Activated CD8-positive, alpha-beta T cell treated with anti-CD3 and anti-CD28 coated beads for 36 hours (primary cell): Measurements from ENCODE around the gene MARCHF11. TPM values are rescaled to one million over a fixed set of nuclear protein-coding genes. Genes with fewer than 3 reads are reported as not detected.

Source experiments
- ATAC-seq: fragments of 200-7000 bp; cut with Tn5 transposase; one replicate; pipeline ENCODE4 v1.10.0; 2021; ENCODE audit warnings: mild to moderate bottlenecking, moderate library complexity
- CTCF ChIA-PET: fragments of 350-600 bp; sonication (Branson Sonifier 250); formaldehyde crosslinking; loops from one replicate; lab custom pipeline; 2021; ENCODE audit warnings: antibody characterized with exemption; lab: Charles Lee
- POLR2A ChIA-PET: fragments of 350-600 bp; sonication (Branson Sonifier 250); formaldehyde crosslinking; loops from one replicate; lab custom pipeline; 2021; ENCODE audit warnings: antibody characterized with exemption; lab: Charles Lee
- DNase-seq: peaks from one replicate; pipeline ENCODE4 v3.0.0-alpha.2; 2020
- H3K27ac Mint-ChIP-seq: one replicate; pipeline ENCODE4 v1.8.0; 2021; ENCODE audit warnings: mild to moderate bottlenecking, mixed read lengths
- H3K27me3 Mint-ChIP-seq: one replicate; pipeline ENCODE4 v1.8.0; 2021; ENCODE audit warnings: mixed read lengths
- H3K36me3 Mint-ChIP-seq: one replicate; pipeline ENCODE4 v1.8.0; 2021; ENCODE audit warnings: low read depth, mixed read lengths
- H3K4me1 Mint-ChIP-seq: one replicate; pipeline ENCODE4 v1.8.0; 2021; ENCODE audit warnings: low read depth, mixed read lengths
- H3K4me3 Mint-ChIP-seq: one replicate; pipeline ENCODE4 v1.8.0; 2021; ENCODE audit warnings: mild to moderate bottlenecking, moderate library complexity, mixed read lengths
- H3K9me3 Mint-ChIP-seq: one replicate; pipeline ENCODE4 v1.8.0; 2021; ENCODE audit warnings: mixed read lengths
- intact Hi-C: fragments of 100-400 bp; cut with micrococcal nuclease; formaldehyde crosslinking; loops from one replicate; pipeline ENCODE4 v1.10.0; 2022
- total RNA-seq, 2 experiments: library from RNA; stranded (reverse); gene quantifications; one replicate each; pipeline ENCODE4 v1.2.3, GENCODE V29; 2021
- TF ChIP-seq, protein P1 (sequence below): fragments of 200-600 bp; IDR thresholded peaks from one replicate; pipeline ENCODE4 v1.8.0; 2022; ENCODE audit warnings: antibody characterized with exemption, mild to moderate bottlenecking

MARCHF11 gene
- total RNA-seq, 2 experiments from 2014 or later: not detected

DNA sequence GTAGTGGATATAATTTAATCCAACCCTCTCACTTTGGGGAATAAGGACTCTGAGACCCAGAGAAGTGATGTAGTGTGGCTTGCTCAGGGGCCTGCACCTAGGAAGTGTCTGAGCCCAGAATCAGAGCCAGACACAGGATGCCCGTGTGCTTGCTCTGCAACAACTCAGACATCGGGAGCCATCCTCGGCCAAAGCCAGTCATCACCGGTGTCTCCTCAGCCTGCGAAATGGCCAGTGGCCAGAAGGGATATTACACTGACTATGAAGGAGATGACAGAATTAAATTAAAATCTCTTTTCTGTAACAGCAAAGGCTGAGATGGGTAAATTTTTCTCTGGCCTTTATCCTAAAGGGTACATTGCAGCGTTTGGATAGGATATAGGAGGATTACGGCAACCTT lies 102.9 kb downstream of the MARCHF11 start:
- no peaks in the 10 kb centered on the region for H3K27me3 Mint-ChIP-seq
- H3K27ac Mint-ChIP-seq: no peak overlapping the region
- CTCF ChIA-PET: no interaction called here
- DNase-seq (no peak), ATAC-seq (no peak)
- POLR2A ChIA-PET: no interaction called here
- TF ChIP-seq, protein P1, sequence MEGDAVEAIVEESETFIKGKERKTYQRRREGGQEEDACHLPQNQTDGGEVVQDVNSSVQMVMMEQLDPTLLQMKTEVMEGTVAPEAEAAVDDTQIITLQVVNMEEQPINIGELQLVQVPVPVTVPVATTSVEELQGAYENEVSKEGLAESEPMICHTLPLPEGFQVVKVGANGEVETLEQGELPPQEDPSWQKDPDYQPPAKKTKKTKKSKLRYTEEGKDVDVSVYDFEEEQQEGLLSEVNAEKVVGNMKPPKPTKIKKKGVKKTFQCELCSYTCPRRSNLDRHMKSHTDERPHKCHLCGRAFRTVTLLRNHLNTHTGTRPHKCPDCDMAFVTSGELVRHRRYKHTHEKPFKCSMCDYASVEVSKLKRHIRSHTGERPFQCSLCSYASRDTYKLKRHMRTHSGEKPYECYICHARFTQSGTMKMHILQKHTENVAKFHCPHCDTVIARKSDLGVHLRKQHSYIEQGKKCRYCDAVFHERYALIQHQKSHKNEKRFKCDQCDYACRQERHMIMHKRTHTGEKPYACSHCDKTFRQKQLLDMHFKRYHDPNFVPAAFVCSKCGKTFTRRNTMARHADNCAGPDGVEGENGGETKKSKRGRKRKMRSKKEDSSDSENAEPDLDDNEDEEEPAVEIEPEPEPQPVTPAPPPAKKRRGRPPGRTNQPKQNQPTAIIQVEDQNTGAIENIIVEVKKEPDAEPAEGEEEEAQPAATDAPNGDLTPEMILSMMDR: no peak
- no peaks in the 10 kb centered on the region for H3K9me3 Mint-ChIP-seq
- intact Hi-C loops: no loop called here
- H3K4me3 Mint-ChIP-seq: no peak overlapping the region
- no peaks in the 10 kb centered on the region for H3K4me1 Mint-ChIP-seq
- H3K36me3 Mint-ChIP-seq: no peaks in the 10 kb centered on the region

DNA sequence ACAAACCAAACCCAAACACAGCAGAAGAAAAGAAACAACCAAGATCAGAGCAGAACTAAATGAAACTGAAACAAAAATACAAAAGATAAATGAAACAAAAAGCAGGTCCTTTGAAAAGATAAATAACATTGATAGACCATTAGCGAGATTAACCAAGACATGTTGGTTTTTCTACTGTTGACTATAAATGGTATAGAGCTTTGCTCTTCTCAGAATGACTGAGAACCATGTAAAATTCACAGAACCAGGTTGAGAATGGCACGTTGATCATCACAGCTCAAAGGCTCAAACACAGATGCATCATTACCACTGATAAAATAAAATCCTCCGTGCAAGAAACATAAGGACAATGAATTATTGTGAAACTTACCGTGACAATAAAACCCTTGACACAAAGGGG lies 105.2 kb downstream of the MARCHF11 start:
- H3K4me3 Mint-ChIP-seq: no peak overlapping the region
- CTCF ChIA-PET: no interaction called here
- no peaks in the 10 kb centered on the region for H3K4me1 Mint-ChIP-seq
- intact Hi-C loops: no loop called here
- DNase-seq (no peak), ATAC-seq (no peak)
- POLR2A ChIA-PET: no interaction called here
- TF ChIP-seq, protein P1: no peak
- H3K36me3 Mint-ChIP-seq: no peaks in the 10 kb centered on the region
- H3K27me3 Mint-ChIP-seq: no peaks in the 10 kb centered on the region
- no peaks in the 10 kb centered on the region for H3K9me3 Mint-ChIP-seq
- H3K27ac Mint-ChIP-seq: no peak overlapping the region

DNA sequence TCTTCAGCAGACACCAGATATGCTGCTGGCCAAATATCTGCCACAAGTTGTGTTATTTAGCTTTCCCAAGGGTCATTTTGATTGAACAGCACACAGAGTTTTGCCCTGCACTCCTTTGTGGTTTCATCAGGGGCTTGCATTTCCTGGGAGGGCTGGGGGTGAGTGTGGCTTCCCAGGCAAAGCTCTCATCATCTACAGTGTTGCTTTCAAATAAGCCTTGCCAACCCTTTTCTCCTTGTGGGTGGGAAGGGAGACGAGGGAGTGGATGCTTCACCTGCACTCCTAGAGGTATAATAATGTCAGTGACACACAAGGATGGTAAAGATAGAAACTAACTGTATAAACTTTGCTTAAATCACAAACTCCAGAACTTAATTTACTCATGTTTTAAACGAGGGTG lies 107.0 kb downstream of the MARCHF11 start:
- TF ChIP-seq, protein P1: no peak
- DNase-seq (no peak), ATAC-seq (no peak)
- POLR2A ChIA-PET: no interaction called here
- CTCF ChIA-PET: no interaction called here
- intact Hi-C loops: no loop called here
- Mint-ChIP-seq H3K4me1 (no peaks in the 10 kb centered on the region), H3K27ac (no peak overlapping the region), H3K36me3 (no peaks in the 10 kb centered on the region), H3K4me3 (no peak overlapping the region), H3K9me3 (no peaks in the 10 kb centered on the region), H3K27me3 (no peaks in the 10 kb centered on the region)

DNA sequence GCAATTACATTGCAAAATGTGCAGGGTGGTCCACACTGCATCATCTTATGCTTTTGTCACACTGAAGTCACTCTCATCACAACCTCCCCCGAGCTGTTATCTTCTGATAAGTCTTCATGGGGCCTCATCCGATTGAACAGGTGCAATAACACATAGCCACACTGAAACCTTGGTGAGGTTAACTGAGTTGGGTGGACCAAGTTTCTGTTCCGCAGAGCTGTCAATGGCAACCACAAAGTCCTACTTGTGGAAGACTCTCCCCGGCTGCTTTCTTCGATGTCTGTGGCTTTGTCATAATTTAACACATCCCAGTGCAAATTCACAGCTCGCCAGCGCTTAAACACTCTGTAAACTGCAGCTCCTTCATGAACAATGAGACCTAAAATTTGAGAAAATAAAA lies 112.2 kb downstream of the MARCHF11 start:
- ChIA-PET POLR2A (no interaction called here), CTCF (no interaction called here)
- no peaks in the 10 kb centered on the region for H3K27me3 Mint-ChIP-seq
- H3K9me3 Mint-ChIP-seq: no peaks in the 10 kb centered on the region
- H3K4me1 Mint-ChIP-seq: no peaks in the 10 kb centered on the region
- no peak overlapping the region for H3K4me3 Mint-ChIP-seq
- TF ChIP-seq, protein P1: no peak
- H3K36me3 Mint-ChIP-seq: no peaks in the 10 kb centered on the region
- DNase-seq (no peak), ATAC-seq (no peak)
- no peak overlapping the region for H3K27ac Mint-ChIP-seq
- intact Hi-C loops: no loop called here

DNA sequence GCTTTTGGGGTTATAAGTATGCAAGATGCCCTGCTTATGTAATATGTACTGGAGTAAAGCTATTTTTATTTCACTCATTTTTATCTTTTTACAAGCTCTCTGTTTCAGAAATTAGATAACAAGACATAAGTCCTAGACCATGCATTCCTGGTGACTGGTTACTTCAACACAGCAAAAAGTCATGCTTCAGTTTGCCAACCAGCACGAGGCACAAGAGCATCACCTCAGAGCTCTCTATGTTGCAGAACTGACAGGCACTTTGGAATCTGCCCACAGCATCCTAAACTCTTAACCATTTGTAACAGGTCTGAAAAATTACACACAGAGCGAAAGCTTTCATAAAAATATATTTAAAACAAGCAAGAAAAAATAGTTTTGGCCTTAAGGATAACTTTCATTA lies 112.8 kb downstream of the MARCHF11 start:
- H3K4me1 Mint-ChIP-seq: no peaks in the 10 kb centered on the region
- CTCF ChIA-PET: no interaction called here
- intact Hi-C loops: no loop called here

More for the DNA sequence above, 112.8 kb downstream of the MARCHF11 start:
- no peak for DNase-seq
- no peak overlapping the region for H3K4me3 Mint-ChIP-seq
- no peaks in the 10 kb centered on the region for H3K9me3 Mint-ChIP-seq
- no peaks in the 10 kb centered on the region for H3K36me3 Mint-ChIP-seq
- TF ChIP-seq, protein P1: no peak
- no peak for ATAC-seq
- POLR2A ChIA-PET: no interaction called here
- no peaks in the 10 kb centered on the region for H3K27me3 Mint-ChIP-seq
- no peak overlapping the region for H3K27ac Mint-ChIP-seq
